UCSD-AML1 (cell line): ENCODE results near the gene INO80E.
"Not testable (repeated sequence)": the region's sequence is repeated elsewhere in the genome, so short reads cannot be mapped to it uniquely, and the experiment has no call there.

Experiments used
- DNase-seq: peaks from one replicate; lab custom pipeline; 2025; ENCODE audit not compliant: unreplicated experiment; lab: John Stamatoyannopoulos, UW

Gene INO80E

DNA sequence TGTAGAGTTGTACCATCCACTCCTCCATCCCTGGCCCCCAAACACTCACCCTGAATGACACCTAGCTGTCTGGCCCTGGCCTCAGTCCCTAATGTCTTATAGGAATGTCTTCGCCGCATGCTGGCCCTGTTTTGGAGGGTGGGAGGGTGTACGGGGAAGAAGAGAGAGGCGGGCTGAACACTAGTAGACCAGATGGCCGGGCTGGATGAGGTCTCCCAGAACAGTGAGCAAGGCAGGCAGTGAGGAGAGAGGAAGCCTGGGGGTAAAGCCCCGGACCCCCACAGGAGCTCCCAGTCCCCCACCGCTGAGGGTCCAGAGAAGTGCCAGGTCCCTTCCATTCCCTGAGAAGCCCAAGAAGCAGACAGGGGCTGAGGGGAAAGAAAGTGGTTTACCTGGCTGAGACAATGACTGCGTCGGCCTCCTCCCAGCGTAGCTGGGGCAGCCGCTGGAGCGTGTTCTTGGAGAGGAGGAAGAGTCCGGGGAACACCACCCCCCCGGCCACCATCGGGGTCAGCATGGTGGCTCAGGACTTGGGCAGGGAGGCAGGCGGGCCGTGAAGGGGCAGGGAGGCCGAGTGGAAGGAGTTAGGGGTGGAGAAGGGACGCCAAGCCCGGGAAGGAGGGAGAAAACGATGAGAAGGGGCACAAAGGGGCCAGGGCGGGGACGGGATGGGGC is 34.1 kb downstream of the INO80E start:
- no peak for DNase-seq

GRCh38 chr16:30030841-30031413 is 34.9 kb downstream of the INO80E start, which contains the start of gene TLCD3B:
TSS of gene TLCD3B (minus strand) at chr16:30031271. CDS start at chr16:30030527, 744 bp downstream.
- no peak for DNase-seq

DNA sequence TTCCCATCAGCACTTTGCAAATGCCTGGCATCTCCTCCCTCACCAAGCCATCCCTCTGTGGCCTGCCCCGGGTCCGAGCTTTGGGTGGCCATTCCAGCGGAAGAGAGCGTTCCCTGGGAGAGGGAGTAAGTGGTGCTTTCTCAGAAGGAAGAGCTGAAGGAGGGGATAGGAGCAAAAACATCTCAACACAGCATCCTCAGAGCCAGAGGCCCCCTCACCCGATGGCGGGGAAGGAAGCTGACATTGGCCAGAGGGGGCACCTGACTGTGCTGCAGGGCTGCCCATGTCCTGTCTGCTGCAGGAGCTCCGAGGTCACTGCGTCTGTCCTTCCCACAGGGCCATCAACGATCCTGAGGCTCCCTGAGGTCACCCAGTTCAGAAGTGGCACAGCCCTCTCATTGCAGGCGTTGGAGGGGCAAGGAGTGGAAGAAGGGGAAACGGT is 35.5 kb downstream of the INO80E start:
- no peak for DNase-seq

DNA sequence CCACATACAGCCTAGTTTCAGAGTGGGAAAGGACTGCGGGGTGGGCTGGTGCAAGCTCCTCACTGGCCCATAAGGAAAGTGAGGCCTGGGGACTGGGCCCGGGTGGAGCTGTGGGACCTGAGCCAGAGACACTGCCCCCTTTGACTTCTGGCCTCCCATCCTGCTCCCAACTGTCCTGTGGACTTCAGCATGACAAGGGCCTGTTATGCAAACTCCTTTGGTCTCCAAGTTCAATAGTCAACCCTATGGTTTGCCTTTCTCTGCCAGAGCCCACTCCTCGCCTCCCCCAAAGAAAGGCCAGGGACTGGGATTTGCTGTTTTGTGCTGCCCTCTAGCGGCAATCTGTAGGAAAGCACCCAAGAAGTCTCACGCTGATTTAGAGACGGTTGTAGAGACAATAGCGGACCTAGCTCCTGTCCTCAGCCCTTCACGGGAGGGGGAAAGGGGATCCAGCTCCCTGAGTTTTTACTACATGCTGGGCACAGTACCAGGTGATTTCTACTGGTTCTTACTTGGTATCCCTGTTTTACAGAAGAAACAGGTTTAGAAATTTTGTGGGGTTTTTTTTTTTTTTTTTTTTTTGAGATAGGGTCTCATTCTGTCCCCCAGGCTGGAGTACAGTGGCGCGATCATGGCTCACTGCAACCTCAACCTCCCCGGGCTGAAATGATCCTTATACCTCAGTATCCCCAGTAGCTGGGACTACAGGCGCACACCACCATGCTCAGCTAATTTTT is 36.2 kb downstream of the INO80E start:
- peak; percentile 54 for DNase-seq

DNA sequence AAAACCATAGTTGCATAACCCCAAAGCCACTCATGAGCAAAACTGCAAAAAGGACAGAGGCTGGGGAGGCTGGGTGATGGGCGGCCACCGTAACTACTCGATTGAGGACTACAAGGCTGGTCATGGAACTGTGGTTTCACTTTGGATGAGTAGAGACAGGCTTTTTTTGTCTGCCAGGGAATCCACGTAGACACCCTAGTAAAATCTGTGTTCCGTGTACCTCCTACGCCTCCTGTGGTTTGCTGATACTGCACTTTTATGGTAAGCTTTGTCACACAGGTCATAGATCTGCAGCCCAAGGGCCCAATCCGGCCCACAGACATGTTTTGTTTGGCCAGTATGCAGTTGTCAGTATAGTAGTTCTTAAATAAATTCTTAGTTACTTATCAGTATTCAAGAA is 37.2 kb downstream of the INO80E start:
- DNase-seq: no peak

DNA sequence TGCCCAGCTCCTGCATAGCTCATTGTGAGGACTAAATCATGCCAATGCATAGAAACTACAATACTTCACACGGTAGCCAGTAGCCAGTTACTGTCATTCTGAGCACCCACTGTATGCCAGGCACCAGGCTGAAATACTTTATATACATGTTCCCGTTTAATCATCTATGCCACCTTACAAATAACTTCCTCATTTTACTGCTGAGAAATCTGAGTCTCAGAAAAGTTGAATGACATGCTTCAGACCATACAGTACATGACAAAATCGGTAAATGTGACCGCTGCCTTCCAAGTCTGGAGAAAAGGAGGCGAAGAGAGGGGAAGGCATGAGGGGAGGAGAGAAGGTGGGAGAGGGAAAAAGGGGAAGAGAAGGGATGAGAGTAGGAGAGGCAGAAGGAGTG is 44.2 kb downstream of the INO80E start:
- no peak for DNase-seq

DNA sequence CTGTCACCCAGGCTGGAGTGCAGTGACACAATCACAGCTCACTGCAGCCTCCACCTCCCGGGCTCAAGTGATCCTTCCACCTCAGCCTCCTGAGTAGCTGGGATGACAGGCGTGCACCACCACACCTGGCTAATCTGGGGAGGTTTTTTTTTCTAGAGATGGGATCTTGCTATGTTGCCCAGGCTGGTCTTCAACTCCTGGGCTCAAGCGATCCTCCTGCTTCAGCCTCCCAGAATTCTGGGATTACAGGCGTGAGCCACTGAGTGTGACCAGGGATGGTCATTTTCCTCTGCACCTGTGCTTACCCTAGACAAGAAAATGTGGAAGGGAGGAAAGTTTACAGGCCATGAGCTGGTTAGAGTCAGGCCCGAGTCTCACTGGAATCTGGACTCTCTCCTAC is 44.6 kb downstream of the INO80E start:
- DNase-seq: not testable (repeated sequence)

GRCh38 chr16:30041841-30042240 is 45.8 kb downstream of the INO80E start:
- no peak for DNase-seq

DNA sequence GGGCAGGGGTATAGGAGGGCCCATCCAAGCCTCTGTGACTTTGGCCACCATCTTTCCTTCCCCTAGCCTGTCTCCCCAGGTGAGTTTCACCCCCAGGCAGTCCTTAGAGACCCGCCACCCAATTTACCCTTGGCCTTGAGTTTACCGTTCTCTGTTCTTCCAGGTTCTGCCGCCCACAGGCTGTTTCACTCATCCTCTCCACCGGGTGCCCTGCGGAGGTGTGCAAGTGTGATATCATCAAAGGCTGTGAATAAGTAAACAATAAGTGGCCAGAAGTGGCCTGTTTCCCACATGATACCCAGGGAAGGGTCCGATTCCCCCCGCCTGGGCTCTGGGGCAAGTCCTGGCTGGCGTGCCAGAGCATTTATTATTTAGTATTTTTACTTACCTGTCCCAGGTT is 50.1 kb downstream of the INO80E start:
- no peak for DNase-seq

DNA sequence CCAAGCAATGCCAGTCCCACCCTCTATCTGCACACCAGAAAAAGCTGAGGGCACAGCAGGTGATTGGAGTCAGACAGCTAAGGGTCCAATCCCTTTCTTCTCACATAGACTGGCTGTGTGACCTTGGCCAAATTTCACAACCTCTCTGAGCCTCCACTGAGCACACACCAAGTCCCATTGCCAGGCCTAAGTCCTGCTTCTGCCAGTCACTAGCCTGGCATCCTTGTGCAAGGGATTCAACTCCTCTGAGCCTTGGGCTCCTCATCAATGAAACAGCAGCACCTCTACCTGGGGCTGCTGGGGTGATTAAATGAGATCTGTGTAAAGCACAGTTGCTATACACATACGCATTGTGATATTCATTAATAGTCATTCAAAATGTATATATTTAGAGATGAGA is 50.5 kb downstream of the INO80E start:
- no peak for DNase-seq

DNA sequence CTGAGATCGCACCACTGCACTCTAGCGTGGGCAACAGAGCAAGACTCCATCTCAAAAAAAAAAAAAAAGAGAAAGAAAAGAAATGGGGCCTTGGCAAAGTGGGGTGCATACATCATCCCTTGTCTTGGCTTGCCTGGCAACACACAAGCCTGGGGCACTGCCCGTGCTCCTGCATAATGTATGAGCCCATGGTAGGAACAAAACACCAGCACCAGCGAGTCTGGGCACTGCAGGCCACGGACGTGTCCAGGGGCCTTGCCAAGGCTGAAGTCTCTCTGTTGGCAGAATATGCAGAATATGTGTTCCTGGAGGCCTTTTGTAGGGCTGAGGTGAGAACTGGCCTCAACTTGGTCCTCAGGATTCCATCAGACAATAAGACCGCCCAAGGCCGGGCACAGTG is 53.8 kb downstream of the INO80E start:
- DNase-seq: no peak

- no peak for DNase-seq
These were observed 55.5 kb downstream of the INO80E start for GRCh38 chr16:30051518-30051917.

DNA sequence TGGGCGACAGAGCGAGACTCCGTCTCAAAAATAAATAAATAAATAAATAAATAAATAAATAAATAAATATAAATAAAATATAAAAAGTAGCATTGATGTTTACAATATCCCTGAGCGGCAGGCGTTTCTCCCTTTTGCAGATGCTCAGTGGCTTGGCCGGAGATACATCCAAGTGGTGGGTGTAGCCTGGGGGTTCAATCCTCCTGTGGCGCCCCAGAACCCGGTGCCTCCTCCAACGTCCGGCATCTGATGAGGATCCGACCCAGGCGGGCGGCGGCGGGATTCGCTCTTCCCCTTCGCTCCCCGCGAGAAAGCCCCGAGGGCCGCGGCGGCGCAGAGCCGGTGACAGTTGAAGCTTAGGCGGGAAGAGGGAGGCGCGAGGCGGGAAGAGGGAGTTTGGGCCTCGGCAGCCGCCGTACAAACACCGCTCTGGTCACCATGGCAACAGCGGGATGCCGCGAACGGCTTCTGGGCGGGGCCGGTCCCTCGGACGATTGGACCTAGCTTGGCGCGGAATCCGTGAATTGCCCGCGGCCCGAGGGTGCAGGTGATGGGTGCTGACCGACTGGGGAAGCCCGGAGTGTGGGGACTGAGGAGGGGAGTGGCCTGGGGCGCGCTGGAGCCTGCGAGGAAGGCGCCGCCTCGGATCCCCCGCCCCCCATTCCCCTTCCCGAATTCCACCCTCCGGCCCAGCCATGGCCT is 56.8 kb downstream of the INO80E start:
- peak; percentile 86 for DNase-seq

DNA sequence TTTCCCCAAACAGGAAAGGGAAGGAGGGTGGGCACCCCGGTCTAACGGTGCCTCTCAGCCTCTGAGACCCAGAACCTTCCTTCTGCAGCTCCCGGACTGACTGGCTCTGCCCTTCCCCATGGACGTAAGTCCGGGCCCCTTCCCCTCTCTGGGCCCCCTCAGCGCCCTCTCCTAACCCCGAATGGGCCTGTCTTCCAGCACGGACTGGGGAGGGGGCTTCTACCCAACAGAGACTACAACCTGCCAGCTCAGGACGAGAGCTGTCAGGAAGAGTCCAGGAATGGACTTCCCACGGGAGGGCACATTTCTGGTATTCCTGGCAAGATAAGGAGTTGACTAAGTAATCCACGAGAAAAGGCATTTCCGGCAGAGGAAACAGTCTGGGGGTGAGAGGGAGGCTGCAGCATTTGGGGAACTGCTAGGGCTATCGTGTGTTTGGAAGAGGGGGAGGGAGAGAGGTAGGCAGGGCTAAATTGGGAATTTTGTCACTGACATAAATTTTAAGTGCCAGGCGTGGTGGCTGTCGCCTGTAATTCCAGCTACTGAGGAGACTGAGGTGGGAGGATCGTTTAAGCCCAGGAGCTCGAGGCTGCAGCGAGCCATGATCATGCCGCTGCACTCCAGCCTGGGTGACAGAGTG is 57.5 kb downstream of the INO80E start:
- DNase-seq: peak; percentile 41

GRCh38 chr16:30054451-30054850 is 58.4 kb downstream of the INO80E start:
- no peak for DNase-seq

GRCh38 chr16:30054959-30055553 is 59.0 kb downstream of the INO80E start:
- DNase-seq: peak; percentile 65
